ENCODE measurements around the gene EYS.

EYS gene

DNA sequence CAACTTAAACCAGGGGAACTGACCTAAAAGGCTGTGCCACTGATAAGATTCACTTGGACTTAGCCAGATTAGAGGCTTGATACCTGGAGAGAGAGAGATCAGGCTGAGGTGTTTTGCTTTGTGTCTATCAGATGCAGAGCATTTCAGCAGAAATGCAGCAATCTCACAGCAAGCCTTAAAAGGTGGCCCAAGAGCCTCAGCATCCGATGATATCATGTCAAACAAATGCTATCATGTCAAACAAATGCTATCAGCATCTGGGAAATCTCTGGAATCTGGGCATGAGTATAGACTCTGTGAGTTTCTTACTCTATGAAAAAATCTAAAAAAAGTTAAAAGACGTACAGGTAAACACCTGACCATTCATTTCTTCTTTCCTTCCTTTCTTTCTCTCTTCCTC lies 718.9 kb downstream of the EYS start:
- Histone ChIP-seq H3F3A (ENCODE audit: control insufficient read depth, insufficient read depth) (no peaks in the 10 kb centered on the region), H3K4me1 (ENCODE audit: control insufficient read depth, low read length) (no peaks in the 10 kb centered on the region), H3K27me3 (ENCODE audit: control insufficient read depth, low read length) (no peaks in the 10 kb centered on the region), H4K20me1 (ENCODE audit: control insufficient read depth, insufficient read depth, low read depth, low read length) (no peaks in the 10 kb centered on the region), H3K9me3 (ENCODE audit: control insufficient read depth, insufficient read depth, low read length) (no peaks in the 10 kb centered on the region), H3K9me2 (replicated peaks; ENCODE audit: control insufficient read depth, low read length) (no peaks in the 10 kb centered on the region), H3K79me2 (ENCODE audit: control insufficient read depth, low read length) (no peaks in the 10 kb centered on the region), H3K4me3 (ENCODE audit: low read length) (no peak overlapping the region), H3K27ac (ENCODE audit: low read depth, low read length) (no peak overlapping the region), H3K4me2 (ENCODE audit: low read length) (no peak overlapping the region), H3K36me3 (ENCODE audit: control insufficient read depth, low read length) (no peaks in the 10 kb centered on the region)
- TF ChIP-seq, protein P1, sequence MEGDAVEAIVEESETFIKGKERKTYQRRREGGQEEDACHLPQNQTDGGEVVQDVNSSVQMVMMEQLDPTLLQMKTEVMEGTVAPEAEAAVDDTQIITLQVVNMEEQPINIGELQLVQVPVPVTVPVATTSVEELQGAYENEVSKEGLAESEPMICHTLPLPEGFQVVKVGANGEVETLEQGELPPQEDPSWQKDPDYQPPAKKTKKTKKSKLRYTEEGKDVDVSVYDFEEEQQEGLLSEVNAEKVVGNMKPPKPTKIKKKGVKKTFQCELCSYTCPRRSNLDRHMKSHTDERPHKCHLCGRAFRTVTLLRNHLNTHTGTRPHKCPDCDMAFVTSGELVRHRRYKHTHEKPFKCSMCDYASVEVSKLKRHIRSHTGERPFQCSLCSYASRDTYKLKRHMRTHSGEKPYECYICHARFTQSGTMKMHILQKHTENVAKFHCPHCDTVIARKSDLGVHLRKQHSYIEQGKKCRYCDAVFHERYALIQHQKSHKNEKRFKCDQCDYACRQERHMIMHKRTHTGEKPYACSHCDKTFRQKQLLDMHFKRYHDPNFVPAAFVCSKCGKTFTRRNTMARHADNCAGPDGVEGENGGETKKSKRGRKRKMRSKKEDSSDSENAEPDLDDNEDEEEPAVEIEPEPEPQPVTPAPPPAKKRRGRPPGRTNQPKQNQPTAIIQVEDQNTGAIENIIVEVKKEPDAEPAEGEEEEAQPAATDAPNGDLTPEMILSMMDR (IDR thresholded peaks at IDR 0.05; ENCODE audit: low read depth, low read length, poor library complexity, severe bottlenecking), result no peak
- no peak for TF ChIP-seq EZH2phosphoT487 (IDR thresholded peaks at IDR 0.05; ENCODE audit: borderline replicate concordance, low read length)

DNA sequence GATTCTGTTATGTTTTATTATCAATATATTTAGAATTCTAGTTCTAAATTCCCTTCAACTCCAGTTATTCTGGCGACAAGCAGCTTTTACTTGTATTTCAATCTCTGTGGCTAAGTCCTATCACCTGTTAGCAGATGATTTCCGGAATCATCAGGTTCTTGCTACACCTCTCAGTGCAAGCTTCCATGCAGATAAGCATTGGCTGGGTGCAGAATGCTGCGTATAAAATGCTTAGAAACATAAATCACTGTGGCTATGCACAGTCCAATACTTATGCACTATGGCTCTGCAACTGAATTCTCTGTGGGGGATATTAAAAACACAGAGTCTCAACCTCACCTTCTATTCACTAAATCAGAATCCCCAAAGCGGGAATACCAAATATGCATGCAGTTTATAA lies 720.0 kb downstream of the EYS start:
- H3K9me2 ChIP-seq (replicated peaks; ENCODE audit: control insufficient read depth, low read length), result no peaks in the 10 kb centered on the region
- H3K4me1 ChIP-seq (ENCODE audit: control insufficient read depth, low read length), result no peaks in the 10 kb centered on the region
- H3K9me3 ChIP-seq (ENCODE audit: control insufficient read depth, insufficient read depth, low read length), result no peaks in the 10 kb centered on the region
- no peak overlapping the region for H3K4me3 ChIP-seq (ENCODE audit: low read length)
- H3F3A ChIP-seq (ENCODE audit: control insufficient read depth, insufficient read depth), result no peaks in the 10 kb centered on the region
- H3K4me2 ChIP-seq (ENCODE audit: low read length), result no peak overlapping the region
- TF ChIP-seq, protein P1 (IDR thresholded peaks at IDR 0.05; ENCODE audit: low read depth, low read length, poor library complexity, severe bottlenecking), result no peak
- no peak for TF ChIP-seq EZH2phosphoT487 (IDR thresholded peaks at IDR 0.05; ENCODE audit: borderline replicate concordance, low read length)
- no peaks in the 10 kb centered on the region for H4K20me1 ChIP-seq (ENCODE audit: control insufficient read depth, insufficient read depth, low read depth, low read length)
- no peak overlapping the region for H3K27ac ChIP-seq (ENCODE audit: low read depth, low read length)
- H3K27me3 ChIP-seq (ENCODE audit: control insufficient read depth, low read length), result no peaks in the 10 kb centered on the region
- no peaks in the 10 kb centered on the region for H3K79me2 ChIP-seq (ENCODE audit: control insufficient read depth, low read length)
- H3K36me3 ChIP-seq (ENCODE audit: control insufficient read depth, low read length), result no peaks in the 10 kb centered on the region

DNA sequence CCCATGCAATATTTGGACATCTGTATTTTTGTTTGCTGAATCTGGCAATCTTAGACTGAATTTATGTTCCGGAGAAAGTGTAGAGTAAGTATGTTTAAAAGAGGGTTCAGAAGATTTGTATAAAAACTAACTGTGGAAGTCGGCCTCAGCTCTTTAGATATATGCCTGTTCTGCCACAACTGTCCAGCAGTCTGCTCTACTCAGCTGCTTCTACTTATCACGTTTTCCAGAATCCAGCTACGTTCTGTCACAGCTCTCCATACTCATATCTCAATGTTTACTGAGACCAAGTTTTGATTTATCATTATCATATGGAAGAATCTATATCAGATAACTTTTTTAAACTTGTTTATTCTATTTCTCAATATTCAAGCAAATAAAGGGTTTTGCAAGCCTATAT lies 721.3 kb downstream of the EYS start:
- Histone ChIP-seq H3K36me3 (ENCODE audit: control insufficient read depth, low read length) (no peaks in the 10 kb centered on the region), H3K79me2 (ENCODE audit: control insufficient read depth, low read length) (no peaks in the 10 kb centered on the region), H3K27me3 (ENCODE audit: control insufficient read depth, low read length) (no peaks in the 10 kb centered on the region), H3K4me3 (ENCODE audit: low read length) (no peak overlapping the region), H3K9me3 (ENCODE audit: control insufficient read depth, insufficient read depth, low read length) (no peaks in the 10 kb centered on the region), H3K27ac (ENCODE audit: low read depth, low read length) (no peak overlapping the region), H4K20me1 (ENCODE audit: control insufficient read depth, insufficient read depth, low read depth, low read length) (no peaks in the 10 kb centered on the region), H3K4me2 (ENCODE audit: low read length) (no peak overlapping the region), H3F3A (ENCODE audit: control insufficient read depth, insufficient read depth) (no peaks in the 10 kb centered on the region), H3K9me2 (replicated peaks; ENCODE audit: control insufficient read depth, low read length) (no peaks in the 10 kb centered on the region), H3K4me1 (ENCODE audit: control insufficient read depth, low read length) (no peaks in the 10 kb centered on the region)
- no peak for TF ChIP-seq EZH2phosphoT487 (IDR thresholded peaks at IDR 0.05; ENCODE audit: borderline replicate concordance, low read length)
- TF ChIP-seq, protein P1 (IDR thresholded peaks at IDR 0.05; ENCODE audit: low read depth, low read length, poor library complexity, severe bottlenecking), result no peak

- Histone ChIP-seq H3K27me3 (ENCODE audit: control insufficient read depth, low read length) (no peaks in the 10 kb centered on the region), H4K20me1 (ENCODE audit: control insufficient read depth, insufficient read depth, low read depth, low read length) (no peaks in the 10 kb centered on the region), H3K4me3 (ENCODE audit: low read length) (no peak overlapping the region), H3K27ac (ENCODE audit: low read depth, low read length) (no peak overlapping the region), H3F3A (ENCODE audit: control insufficient read depth, insufficient read depth) (no peaks in the 10 kb centered on the region), H3K9me2 (replicated peaks; ENCODE audit: control insufficient read depth, low read length) (no peaks in the 10 kb centered on the region), H3K36me3 (ENCODE audit: control insufficient read depth, low read length) (no peaks in the 10 kb centered on the region), H3K4me1 (ENCODE audit: control insufficient read depth, low read length) (no peaks in the 10 kb centered on the region), H3K9me3 (ENCODE audit: control insufficient read depth, insufficient read depth, low read length) (no peaks in the 10 kb centered on the region), H3K4me2 (ENCODE audit: low read length) (no peak overlapping the region), H3K79me2 (ENCODE audit: control insufficient read depth, low read length) (no peaks in the 10 kb centered on the region)
- no peak for TF ChIP-seq EZH2phosphoT487 (IDR thresholded peaks at IDR 0.05; ENCODE audit: borderline replicate concordance, low read length)
- TF ChIP-seq, protein P1 (IDR thresholded peaks at IDR 0.05; ENCODE audit: low read depth, low read length, poor library complexity, severe bottlenecking), result no peak
Measured at GRCh38 chr6:64984948-64985347, 722.1 kb downstream of the EYS start.
